NCI-H1694 treated with DMSO at 0.1 percent for 48 hours (cell line): ENCODE data around the gene RXFP1.

ENCODE experiments used
- DNase-seq: peaks from one replicate; lab custom pipeline; 2025; lab: John Stamatoyannopoulos, UW

The RXFP1 gene

DNA sequence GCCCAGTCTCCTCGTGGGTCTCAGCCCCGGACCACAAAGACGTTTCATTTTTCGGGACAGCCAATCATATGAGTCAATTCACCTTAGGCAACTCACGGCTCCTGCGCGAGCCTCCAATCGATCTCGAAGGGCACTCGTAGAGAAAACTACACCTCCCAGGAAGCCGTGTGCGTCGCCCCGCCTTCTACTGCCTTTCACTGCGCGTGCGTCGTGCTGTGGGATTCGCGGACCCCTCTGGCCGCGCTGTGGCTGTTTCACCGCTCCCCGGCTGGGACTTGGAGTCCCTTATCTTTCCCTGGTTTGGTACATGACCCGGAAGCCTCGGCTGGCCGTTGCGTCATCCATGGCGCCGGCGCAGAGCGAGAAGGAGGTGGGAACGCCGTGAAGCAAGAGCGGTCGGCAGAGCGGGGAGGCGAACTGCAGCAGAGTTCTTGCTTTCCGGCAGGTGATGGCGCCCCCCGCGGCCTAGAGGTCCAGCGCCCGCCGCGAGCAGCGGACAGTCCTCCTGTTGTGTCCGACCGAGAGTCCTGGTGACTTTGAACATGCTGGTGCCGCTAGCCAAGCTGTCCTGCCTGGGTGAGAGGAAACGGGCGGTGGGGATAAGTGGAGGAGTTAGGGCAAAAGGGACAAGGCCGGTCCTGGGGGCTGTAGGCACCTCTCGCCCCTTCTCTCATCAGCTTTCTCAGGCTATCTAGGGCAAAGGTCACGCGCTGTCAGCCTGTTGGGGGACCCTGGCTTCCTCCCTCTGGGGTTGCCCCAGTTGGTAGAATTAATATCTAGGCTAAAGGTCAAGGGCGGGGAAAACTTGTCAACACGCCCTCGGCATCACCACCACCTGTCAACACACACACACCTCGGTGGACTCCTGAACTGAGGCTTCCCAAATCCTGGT lies 150.5 kb downstream of the RXFP1 start, which contains the start of gene ETFDH:
Gene ETFDH, plus strand, starts transcription at position 382 of the 892 bp plus-strand sequence. Its CDS starts 161 bp downstream, at position 543.
- DNase-seq = peak; percentile 97

DNA sequence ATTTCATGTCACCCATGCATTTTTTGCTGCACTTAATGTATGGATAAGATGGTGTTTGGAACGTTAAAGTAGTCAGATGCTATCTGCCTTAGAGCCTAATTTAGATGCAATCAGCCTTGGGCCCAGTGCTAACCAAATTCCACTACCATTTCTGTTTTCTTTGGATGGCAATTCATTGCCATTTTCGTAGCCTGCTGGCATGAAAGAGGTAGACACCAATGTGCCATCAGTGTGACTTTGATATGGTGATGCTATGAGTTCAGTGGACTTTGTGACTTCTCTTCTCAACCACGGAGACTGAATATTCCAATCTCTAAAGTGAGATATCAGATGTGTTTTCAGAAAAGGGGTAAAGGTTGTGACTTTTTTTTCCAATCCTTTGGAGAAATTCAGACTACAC lies 152.0 kb downstream of the RXFP1 start:
- DNase-seq = no peak

DNA sequence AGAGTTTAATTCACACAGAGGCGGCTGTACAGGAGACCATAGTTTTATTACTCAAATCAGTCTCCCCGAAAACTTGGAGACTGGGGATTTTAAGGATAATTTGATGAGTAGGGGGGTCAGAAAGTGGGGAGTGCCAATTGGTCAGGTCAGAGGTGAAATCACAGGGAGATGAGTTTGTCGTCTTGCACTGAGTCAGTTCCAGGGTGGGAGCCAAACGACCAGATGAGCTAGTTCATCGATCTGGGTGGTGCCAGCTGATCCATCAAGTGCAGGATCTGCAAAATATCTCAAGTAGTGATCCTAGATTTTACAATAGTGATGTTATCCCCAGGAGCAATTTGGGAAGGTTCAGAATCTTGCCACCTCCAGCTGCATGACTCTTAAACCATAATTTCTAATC lies 154.4 kb downstream of the RXFP1 start:
- DNase-seq = no peak

DNA sequence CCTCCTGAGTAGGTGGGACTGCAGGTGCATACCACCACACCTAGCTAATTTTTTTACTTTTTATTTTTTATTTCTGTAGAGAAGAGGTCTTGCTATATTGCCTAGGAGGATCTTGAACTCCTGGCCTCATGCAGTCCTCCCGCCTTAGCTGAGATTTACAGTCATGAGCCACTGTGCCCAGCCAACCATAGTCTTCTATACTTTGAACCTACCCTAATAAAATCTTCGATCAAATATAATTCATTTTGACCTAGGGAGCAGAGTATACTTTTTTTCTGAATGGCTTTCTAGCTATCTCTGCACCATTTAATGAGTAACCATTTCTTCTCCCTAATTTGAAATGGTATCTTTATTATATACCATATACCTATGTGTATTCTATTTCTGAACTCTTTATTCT lies 157.1 kb downstream of the RXFP1 start:
- no peak for DNase-seq

GRCh38 chr4:158681629-158682028 lies 159.9 kb downstream of the RXFP1 start:
- no peak for DNase-seq

DNA sequence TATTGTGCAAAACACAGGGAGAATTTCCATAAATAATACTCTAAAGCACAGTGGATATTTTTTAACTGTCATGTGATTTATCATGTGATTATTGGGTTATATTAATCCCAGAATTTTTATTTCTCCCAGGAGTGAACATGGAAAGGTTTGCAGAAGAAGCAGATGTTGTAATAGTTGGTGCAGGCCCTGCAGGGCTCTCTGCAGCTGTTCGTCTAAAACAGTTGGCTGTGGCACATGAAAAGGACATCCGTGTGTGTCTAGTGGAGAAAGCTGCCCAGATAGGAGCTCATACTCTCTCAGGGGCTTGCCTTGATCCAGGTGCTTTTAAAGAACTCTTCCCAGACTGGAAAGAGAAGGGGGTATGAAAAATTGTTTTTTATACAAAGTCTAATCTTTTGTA lies 160.4 kb downstream of the RXFP1 start:
- DNase-seq = no peak

- no peak for DNase-seq
These were observed 167.1 kb downstream of the RXFP1 start for GRCh38 chr4:158688813-158689212.
